HG03342 (cell line): ENCODE results near the gene MDN1.
"Not testable (repeated sequence)": the region's sequence is repeated elsewhere in the genome, so short reads cannot be mapped to it uniquely, and the experiment has no call there.

Source experiments
- ATAC-seq: cut with Tn5 transposase; IDR thresholded peaks from one replicate; pipeline ENCODE4 v1.9.1; 2021; ENCODE audit warnings: mild to moderate bottlenecking, moderate library complexity; ENCODE audit not compliant: unreplicated experiment

Gene MDN1

DNA sequence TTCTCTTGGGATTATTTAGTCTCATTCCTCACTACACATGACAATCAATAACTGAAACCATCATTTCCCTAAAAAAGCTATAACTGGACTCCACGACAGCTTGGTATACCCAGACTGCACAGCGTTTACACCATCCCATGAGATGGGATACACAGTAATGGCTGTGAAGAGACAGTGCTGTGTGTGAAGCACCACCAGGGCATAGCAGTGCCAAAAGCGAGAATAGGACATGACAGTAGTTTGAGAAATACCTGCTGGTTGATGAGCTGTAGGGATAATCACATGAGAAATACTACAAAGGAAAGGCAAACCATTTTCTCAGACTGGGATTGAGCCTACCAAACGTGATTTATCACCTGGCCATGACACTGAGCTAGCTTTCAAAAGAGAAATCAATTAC lies 158.6 kb downstream of the MDN1 start:
- ATAC-seq = no peak

GRCh38 chr6:89657445-89658158 lies 162.0 kb downstream of the MDN1 start:
- no peak for ATAC-seq

GRCh38 chr6:89655122-89655521 lies 164.5 kb downstream of the MDN1 start:
- no peak for ATAC-seq

GRCh38 chr6:89650579-89650978 lies 169.0 kb downstream of the MDN1 start:
- ATAC-seq = no peak

DNA sequence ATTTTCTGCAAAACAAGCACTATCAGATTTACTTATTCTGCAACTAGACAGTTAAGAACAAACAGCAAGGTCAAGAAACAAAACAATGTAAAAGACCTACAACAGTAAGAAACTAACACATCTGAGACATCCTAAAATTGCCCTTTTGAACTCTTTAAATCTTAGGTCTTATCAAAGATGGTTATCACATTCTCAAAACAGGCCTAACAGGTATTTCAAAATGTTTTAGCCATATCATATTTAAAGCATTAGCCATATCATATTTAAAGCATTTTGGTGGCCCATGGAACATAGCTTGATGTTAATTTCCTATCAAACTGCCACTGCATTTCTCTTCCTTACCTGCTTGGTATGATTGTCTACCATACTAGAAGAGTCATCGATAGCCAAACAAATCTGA lies 169.9 kb downstream of the MDN1 start:
- no peak for ATAC-seq

GRCh38 chr6:89644864-89645263 lies 174.7 kb downstream of the MDN1 start:
- no peak for ATAC-seq

- no peak for ATAC-seq
Observed at GRCh38 chr6:89643406-89643805, 176.2 kb downstream of the MDN1 start.

DNA sequence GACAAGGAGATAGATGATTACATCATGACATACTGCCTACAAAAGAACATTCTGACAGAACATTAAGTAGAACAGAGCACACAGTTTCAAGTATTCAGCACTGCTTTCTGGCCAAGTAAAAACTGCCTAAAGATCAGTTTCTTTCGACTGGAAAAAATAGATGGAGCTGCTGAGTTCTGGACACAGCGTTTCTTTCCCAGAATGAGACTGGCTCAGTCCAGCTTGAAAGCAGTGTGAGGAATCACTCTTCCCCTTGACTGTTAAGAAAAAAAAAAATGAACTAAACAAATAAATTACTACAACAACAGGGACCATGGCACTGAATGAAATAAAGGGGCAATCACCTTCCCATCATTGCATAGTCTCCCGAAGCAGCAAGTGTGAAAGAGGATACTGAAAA lies 176.6 kb downstream of the MDN1 start:
- ATAC-seq = no peak

GRCh38 chr6:89641581-89641980 lies 178.0 kb downstream of the MDN1 start:
- ATAC-seq = not testable (repeated sequence)

DNA sequence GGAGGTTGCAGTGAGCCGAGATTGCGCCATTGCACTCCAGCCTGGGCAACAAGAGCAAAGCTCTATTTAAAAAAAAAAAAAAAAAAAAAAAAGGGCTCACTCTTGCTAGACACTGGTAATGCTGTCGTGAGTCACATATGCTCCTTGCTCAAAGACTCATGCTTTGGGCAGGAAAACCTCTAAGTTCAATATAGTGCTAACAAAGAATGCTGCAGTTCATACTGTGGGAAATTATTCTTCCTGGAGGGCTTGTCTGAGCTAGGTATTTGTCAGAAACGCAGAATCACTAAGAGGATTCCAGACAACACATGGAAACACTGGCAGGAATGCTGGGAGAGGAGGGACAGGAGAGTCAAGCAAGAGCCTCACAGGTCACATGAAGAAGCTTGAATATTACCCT lies 178.8 kb downstream of the MDN1 start:
- ATAC-seq = no peak

GRCh38 chr6:89638320-89639195 lies 181.0 kb downstream of the MDN1 start, which contains the start of gene LYRM2:
LYRM2 (minus strand) TSS chr6:89638747; CDS start chr6:89638716, 31 bp downstream.
- ATAC-seq = peak; percentile 98

DNA sequence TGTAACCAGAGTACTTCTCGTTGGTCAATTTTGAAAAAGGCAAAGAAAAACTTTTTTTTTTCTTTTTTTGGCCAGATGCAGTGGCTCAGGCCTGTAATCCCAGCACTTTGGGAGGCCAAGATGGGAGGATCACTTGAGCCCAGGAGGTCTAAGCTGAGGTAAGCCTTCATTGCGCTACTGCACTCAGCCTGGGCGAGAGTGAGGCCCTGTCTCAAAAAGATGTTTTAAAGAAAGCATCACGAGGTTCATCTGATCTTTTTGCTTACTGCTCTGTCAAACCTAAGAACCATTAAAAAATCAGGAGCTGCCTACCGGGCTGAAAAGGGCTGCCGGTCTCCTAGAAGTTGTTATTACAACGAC lies 181.7 kb downstream of the MDN1 start:
- no peak for ATAC-seq

- ATAC-seq = not testable (repeated sequence)
Observed at GRCh38 chr6:89636412-89636811, 183.2 kb downstream of the MDN1 start.

GRCh38 chr6:89630488-89630887 lies 189.1 kb downstream of the MDN1 start:
- no peak for ATAC-seq

DNA sequence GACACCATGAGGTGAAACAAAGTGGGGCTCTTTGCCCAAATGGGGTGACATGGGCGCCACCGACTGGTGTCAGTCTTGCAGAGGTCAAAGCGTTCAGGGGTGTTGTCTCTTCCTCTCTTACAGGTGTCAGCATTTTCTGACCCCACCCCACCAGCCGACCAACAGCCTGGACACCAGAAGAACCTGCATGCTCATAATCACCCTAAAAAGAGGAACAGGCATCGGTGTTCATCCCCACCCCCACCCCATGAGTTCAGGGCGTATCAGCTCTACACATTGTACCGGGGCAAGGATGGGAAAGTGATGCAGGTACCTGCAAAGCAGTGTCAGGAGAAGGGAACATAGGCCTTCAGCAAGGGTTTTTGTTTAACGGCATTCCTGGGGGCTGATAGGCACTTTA lies 195.8 kb downstream of the MDN1 start:
- ATAC-seq = no peak

GRCh38 chr6:89619567-89619966 lies 200.0 kb downstream of the MDN1 start:
- ATAC-seq = no peak

DNA sequence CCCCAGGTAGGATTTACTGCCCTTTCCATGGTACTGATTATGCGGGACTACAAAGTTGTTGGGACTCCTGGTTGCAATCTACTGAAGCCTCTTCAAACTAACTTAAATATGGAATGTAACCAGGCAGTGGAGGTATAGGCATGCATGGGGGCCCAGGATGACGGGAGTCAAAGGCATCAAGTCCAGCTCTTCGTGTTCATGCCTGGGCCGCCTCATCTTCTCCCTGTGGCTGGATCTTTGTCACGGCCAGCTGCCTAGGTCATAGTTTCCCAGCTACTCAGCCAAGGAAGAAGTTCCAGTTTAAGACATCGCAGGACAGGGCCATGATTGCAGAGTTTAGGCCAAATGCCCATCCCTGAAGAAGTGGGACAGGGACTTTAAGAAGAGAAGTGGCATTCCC lies 201.6 kb downstream of the MDN1 start:
- ATAC-seq = no peak

- no peak for ATAC-seq
Observed at GRCh38 chr6:89616531-89616930, 203.1 kb downstream of the MDN1 start.

DNA sequence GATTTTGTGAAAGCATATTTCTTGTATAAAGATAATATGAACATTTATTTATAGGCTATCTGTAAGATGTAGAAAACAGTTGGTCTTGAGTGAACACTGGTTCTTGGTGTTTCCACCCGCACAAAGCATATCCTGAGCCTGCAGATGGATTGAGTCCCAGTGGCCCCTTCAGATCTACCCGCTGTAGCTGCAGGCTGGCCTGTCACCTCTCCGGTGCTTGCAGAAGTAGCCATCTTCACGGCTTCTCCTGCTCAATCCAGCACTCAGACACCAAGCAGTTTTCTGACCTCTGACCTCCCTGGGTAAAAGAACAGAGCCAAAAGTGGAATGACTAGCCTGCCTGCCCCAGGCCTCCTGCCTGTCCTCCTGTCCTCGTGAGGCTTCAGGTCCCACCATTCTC lies 203.7 kb downstream of the MDN1 start:
- ATAC-seq = no peak

GRCh38 chr6:89613790-89614189 lies 205.8 kb downstream of the MDN1 start:
- ATAC-seq = no peak

- ATAC-seq = no peak
Observed at GRCh38 chr6:89612121-89612520, 207.5 kb downstream of the MDN1 start.

DNA sequence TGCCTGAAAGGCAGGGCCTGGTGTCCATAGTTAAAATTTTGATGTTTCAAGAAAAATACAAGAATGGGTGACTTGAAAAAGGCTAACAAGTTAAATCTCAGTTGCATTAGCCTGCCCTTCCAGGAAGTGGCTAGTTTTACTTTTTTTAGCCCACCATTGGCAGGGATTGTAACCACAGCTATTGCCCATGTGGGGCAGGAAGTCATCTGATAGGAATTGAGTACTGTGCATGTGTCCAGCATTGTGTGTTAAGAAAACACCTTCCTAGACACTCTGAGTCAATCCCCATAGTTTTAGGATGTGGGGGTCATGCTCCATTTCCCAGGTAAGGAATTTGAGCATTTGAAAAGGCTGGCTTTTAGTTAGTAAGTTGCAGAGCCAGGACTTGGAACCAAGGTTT lies 207.9 kb downstream of the MDN1 start:
- no peak for ATAC-seq
